ENCODE measurements around the gene WWOX. TPM values are rescaled to one million over a fixed set of nuclear protein-coding genes. Genes with fewer than 3 reads are reported as not detected.

WWOX gene
- total RNA-seq, 1 donor from 2014 or later, result 19.2 TPM

DNA sequence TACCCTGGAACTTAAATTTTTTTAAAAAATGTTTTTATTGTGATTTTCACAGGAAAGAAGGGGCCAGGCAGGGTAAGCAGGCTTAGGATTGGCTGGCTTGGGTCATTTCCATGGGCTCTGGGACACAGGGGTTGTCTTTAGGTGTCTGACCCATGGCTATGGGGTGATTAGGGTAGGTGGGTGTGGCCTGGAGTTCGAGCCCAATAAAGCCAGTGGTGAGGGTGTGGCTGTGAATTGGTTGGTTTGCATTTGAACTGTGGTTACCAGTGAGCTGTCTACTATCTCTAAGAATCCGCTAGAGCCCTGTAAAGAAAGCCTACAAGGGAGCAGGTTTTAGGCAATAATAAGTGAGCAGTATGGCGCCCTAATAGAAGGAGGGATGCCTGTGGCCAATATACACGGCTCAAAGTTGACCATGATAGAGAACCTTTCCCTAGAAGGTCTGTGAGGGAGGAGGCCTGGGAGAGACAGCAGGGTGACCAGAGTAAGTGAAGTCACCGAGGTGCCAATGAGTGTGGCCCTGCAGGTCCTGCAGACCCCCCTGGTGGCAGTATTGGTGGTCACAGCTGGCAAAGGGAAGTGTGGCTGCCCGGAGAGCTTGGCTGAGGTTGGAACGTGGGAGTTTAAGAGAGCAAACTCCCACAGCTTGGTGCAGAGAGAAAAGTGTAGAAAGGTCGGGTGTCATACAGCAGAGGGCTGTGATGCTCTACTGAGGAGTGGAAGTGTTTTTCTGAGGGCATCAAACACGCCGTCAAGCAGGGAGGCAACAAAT, 454.0 kb downstream of the WWOX start:
- TF ChIP-seq, protein P1, sequence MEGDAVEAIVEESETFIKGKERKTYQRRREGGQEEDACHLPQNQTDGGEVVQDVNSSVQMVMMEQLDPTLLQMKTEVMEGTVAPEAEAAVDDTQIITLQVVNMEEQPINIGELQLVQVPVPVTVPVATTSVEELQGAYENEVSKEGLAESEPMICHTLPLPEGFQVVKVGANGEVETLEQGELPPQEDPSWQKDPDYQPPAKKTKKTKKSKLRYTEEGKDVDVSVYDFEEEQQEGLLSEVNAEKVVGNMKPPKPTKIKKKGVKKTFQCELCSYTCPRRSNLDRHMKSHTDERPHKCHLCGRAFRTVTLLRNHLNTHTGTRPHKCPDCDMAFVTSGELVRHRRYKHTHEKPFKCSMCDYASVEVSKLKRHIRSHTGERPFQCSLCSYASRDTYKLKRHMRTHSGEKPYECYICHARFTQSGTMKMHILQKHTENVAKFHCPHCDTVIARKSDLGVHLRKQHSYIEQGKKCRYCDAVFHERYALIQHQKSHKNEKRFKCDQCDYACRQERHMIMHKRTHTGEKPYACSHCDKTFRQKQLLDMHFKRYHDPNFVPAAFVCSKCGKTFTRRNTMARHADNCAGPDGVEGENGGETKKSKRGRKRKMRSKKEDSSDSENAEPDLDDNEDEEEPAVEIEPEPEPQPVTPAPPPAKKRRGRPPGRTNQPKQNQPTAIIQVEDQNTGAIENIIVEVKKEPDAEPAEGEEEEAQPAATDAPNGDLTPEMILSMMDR (IDR thresholded peaks at IDR 0.05), result no peak
- H3K9me3 ChIP-seq, result no peaks in the 10 kb centered on the region
- no peaks in the 10 kb centered on the region for H3K4me1 ChIP-seq
- no peak overlapping the region for H3K4me3 ChIP-seq
- DNase-seq (no peak), ATAC-seq (no peak)
- H3K36me3 ChIP-seq, result no peaks in the 10 kb centered on the region
- intact Hi-C loops (cut with DNase I), result no loop called here
- H3K27me3 ChIP-seq (ENCODE audit: low read depth), result no peaks in the 10 kb centered on the region
- no peak overlapping the region for H3K27ac ChIP-seq

GRCh38 chr16:78556421-78556820, 457.0 kb downstream of the WWOX start:
- TF ChIP-seq, protein P1 (IDR thresholded peaks at IDR 0.05), result no peak
- Histone ChIP-seq H3K4me3 (no peak overlapping the region), H3K9me3 (no peaks in the 10 kb centered on the region), H3K27me3 (ENCODE audit: low read depth) (no peaks in the 10 kb centered on the region), H3K36me3 (no peaks in the 10 kb centered on the region), H3K4me1 (no peaks in the 10 kb centered on the region), H3K27ac (no peak overlapping the region)
- intact Hi-C loops (cut with DNase I), result no loop called here
- ATAC-seq, result no peak
- DNase-seq, result no peak

DNA sequence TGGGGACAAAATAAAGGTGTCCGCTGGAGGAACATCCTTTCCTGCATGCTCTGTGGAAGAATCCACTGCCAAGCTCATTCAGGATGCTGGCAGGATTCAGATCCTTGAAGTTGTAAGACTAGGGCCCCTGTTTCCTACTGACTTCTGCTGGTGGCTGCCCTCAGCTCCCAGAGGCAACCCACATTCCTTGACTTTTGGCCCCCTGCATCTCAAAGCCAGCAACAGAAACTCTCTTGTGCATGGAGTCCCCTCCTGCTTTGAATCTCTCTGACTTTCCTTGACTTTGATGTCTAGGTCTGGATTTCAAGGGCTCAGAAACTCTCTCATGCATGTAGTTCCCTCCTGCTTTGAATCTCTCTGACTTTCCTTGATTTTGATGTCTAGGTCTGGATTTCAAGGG, 461.5 kb downstream of the WWOX start:
- H3K4me1 ChIP-seq, result no peaks in the 10 kb centered on the region
- no peaks in the 10 kb centered on the region for H3K36me3 ChIP-seq
- H3K27me3 ChIP-seq (ENCODE audit: low read depth), result no peaks in the 10 kb centered on the region
- ATAC-seq (no peak), DNase-seq (no peak)
- intact Hi-C loops (cut with DNase I), result no loop called here
- H3K4me3 ChIP-seq, result no peak overlapping the region
- no peak overlapping the region for H3K27ac ChIP-seq
- TF ChIP-seq, protein P1 (IDR thresholded peaks at IDR 0.05), result no peak
- H3K9me3 ChIP-seq, result no peaks in the 10 kb centered on the region

- intact Hi-C loops (cut with DNase I), result no loop called here
- H3K9me3 ChIP-seq, result no peaks in the 10 kb centered on the region
- no peaks in the 10 kb centered on the region for H3K27me3 ChIP-seq (ENCODE audit: low read depth)
- H3K4me1 ChIP-seq, result no peaks in the 10 kb centered on the region
- TF ChIP-seq, protein P1 (IDR thresholded peaks at IDR 0.05), result no peak
- no peak for ATAC-seq
- DNase-seq, result no peak
- H3K36me3 ChIP-seq, result no peaks in the 10 kb centered on the region
- no peak overlapping the region for H3K4me3 ChIP-seq
- H3K27ac ChIP-seq, result no peak overlapping the region
Measured at GRCh38 chr16:78562111-78562510, 462.7 kb downstream of the WWOX start.

DNA sequence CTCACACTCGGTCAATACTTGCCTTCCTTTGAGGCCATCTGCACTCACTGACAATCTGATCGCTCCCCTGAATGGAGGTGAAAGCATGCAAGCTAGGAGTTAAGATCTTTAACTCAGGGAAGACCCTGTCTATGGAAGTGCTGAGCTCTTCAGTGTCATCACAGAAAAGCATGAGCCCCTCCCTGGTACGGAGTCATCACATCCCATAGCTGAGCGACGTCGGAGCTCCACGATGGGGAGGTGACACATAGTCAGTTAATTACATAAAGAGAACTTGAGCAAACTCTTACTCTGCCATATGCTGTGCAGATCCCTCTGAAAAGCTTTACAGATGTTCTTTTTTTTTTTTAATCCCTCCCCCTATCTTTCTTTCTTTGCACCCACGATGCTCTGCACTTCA, 463.2 kb downstream of the WWOX start:
- DNase-seq, result no peak
- no peaks in the 10 kb centered on the region for H3K9me3 ChIP-seq
- intact Hi-C loops (cut with DNase I), result no loop called here
- no peak overlapping the region for H3K27ac ChIP-seq
- H3K36me3 ChIP-seq, result no peaks in the 10 kb centered on the region
- no peaks in the 10 kb centered on the region for H3K27me3 ChIP-seq (ENCODE audit: low read depth)
- no peak overlapping the region for H3K4me3 ChIP-seq
- ATAC-seq, result no peak
- TF ChIP-seq, protein P1 (IDR thresholded peaks at IDR 0.05), result no peak
- no peaks in the 10 kb centered on the region for H3K4me1 ChIP-seq

Measured in lower lobe of right lung (tissue), 2 donors.